Measurements from ENCODE around the gene SEC16A. TPM values are rescaled to one million over a fixed set of nuclear protein-coding genes. Genes with fewer than 3 reads are reported as not detected.
A peak's percentile ranks its signal among the peaks of the same experiment; 100 is the strongest.

The SEC16A gene
- total RNA-seq, 1 donor from 2014 or later, result 64.5 TPM

- no peak overlapping the region for H3K4me3 ChIP-seq (ENCODE audit: low read depth, low read length)
- TF ChIP-seq CTCF (IDR thresholded peaks at IDR 0.05; ENCODE audit: insufficient read depth, low read length, poor library complexity, severe bottlenecking), result no peak
- no peak for DNase-seq (ENCODE audit: low read depth)
- peaks cover 8% of the 10 kb centered on the region for H3K27me3 ChIP-seq (ENCODE audit: control insufficient read depth, insufficient read depth, low read length)
- H3K36me3 ChIP-seq (ENCODE audit: control insufficient read depth, insufficient read depth, low read length), result no peaks in the 10 kb centered on the region
Measured at GRCh38 chr9:136486823-136487620, 4.2 kb upstream of the SEC16A start.

- Histone ChIP-seq H3K4me3 (ENCODE audit: low read depth, low read length) (no peak overlapping the region), H3K36me3 (ENCODE audit: control insufficient read depth, insufficient read depth, low read length) (no peaks in the 10 kb centered on the region), H3K27me3 (ENCODE audit: control insufficient read depth, insufficient read depth, low read length) (peaks cover 8% of the 10 kb centered on the region)
- no peak for DNase-seq (ENCODE audit: low read depth)
- no peak for TF ChIP-seq CTCF (IDR thresholded peaks at IDR 0.05; ENCODE audit: insufficient read depth, low read length, poor library complexity, severe bottlenecking)
Measured at GRCh38 chr9:136486131-136486530, 3.3 kb upstream of the SEC16A start.

- Histone ChIP-seq H3K27me3 (ENCODE audit: control insufficient read depth, insufficient read depth, low read length) (peaks cover 8% of the 10 kb centered on the region), H3K36me3 (ENCODE audit: control insufficient read depth, insufficient read depth, low read length) (no peaks in the 10 kb centered on the region), H3K4me3 (ENCODE audit: low read depth, low read length) (no peak overlapping the region)
- TF ChIP-seq CTCF (IDR thresholded peaks at IDR 0.05; ENCODE audit: insufficient read depth, low read length, poor library complexity, severe bottlenecking), result peak; percentile 89
- no peak for DNase-seq (ENCODE audit: low read depth)
Measured at GRCh38 chr9:136485049-136486045, 2.5 kb upstream of the SEC16A start.

- Histone ChIP-seq H3K4me3 (ENCODE audit: low read depth, low read length) (peak overlapping the region; percentile 60), H3K27me3 (ENCODE audit: control insufficient read depth, insufficient read depth, low read length) (peaks cover 3% of the 10 kb centered on the region), H3K36me3 (ENCODE audit: control insufficient read depth, insufficient read depth, low read length) (peaks cover 1% of the 10 kb centered on the region)
- TF ChIP-seq CTCF (IDR thresholded peaks at IDR 0.05; ENCODE audit: insufficient read depth, low read length, poor library complexity, severe bottlenecking), result no peak
- no peak for DNase-seq (ENCODE audit: low read depth)
Measured at GRCh38 chr9:136484153-136485048, 1.6 kb upstream of the SEC16A start.

GRCh38 chr9:136483589-136484152 is 831 bp upstream of the SEC16A start:
- Histone ChIP-seq H3K27me3 (ENCODE audit: control insufficient read depth, insufficient read depth, low read length) (peaks cover 2% of the 10 kb centered on the region), H3K36me3 (ENCODE audit: control insufficient read depth, insufficient read depth, low read length) (peaks cover 1% of the 10 kb centered on the region), H3K4me3 (ENCODE audit: low read depth, low read length) (peak overlapping the region; percentile 60)
- peak; percentile 42 for DNase-seq (ENCODE audit: low read depth)
- no peak for TF ChIP-seq CTCF (IDR thresholded peaks at IDR 0.05; ENCODE audit: insufficient read depth, low read length, poor library complexity, severe bottlenecking)

Data from kidney epithelial cell (primary cell).